Fibroblast of lung (primary cell): ENCODE data around the gene ATP2B2.
A peak's percentile ranks its signal among the peaks of the same experiment; 100 is the strongest.

Source experiments
- CTCF ChIP-seq, 2 donors: IDR thresholded peaks in 1 of 2; conservative IDR thresholded peaks in 1 of 2; 1 replicate in 1 of 2; 2 replicates in 1 of 2; pipeline ENCODE4 v1.5.1; 2011 to 2012; ENCODE audit warnings: low read length in 2 of 2, control low read depth in 1 of 2, inconsistent platforms in 1 of 2, low read depth in 1 of 2, mild to moderate bottlenecking in 1 of 2
- EZH2 ChIP-seq: IDR thresholded peaks from 2 replicates; pipeline ENCODE4 v1.5.1; 2012; ENCODE audit warnings: low read length, control low read depth, mild to moderate bottlenecking; ENCODE audit errors: missing control alignments

- no peak for TF ChIP-seq CTCF (conservative IDR thresholded peaks at IDR 0.05 in 1 of 2, IDR thresholded peaks at IDR 0.05 in 1 of 2; ENCODE audit: low read depth in 1 of 2, low read length in 2 of 2)
- TF ChIP-seq EZH2: peak; percentile 27
Measured at GRCh38 chr3:10505791-10506585, 602 bp upstream of the ATP2B2 start.
